HCT116 (cell line): ENCODE results near the gene DNAJC5G. TPM values are rescaled to one million over a fixed set of nuclear protein-coding genes. Genes with fewer than 3 reads are reported as not detected.

ENCODE experiments used
- ATAC-seq: fragments of 200-7000 bp; cut with Tn5 transposase; 2 replicates; pipeline ENCODE4 v1.9.1; 2020; ENCODE audit warnings: mild to moderate bottlenecking, moderate library complexity
- BruUV-seq: library from RNA; stranded (reverse); fragments of 400-500 nt; replicated peaks from 2 replicates; lab custom pipeline; 2021; lab: Mats Ljungman, UMichigan
- CTCF ChIA-PET: fragments of 300-600 bp; sonication (Branson Sonifier 250); formaldehyde crosslinking; loops from one replicate; lab custom pipeline; 2021; ENCODE audit warnings: antibody characterized with exemption; lab: Charles Lee
- POLR2A ChIA-PET: fragments of 300-600, 350-600 bp; sonication (Branson Sonifier 250); formaldehyde crosslinking; loops from one replicate; lab custom pipeline; 2021; ENCODE audit warnings: antibody characterized with exemption; lab: Charles Lee
- RAD21 ChIA-PET, 2 experiments: fragments of 300-600 bp; sonication (Branson Sonifier 250); formaldehyde crosslinking; loops; one replicate each; lab custom pipeline; 2023; ENCODE audit warnings: low total read pairs in 2 of 2; ENCODE audit not compliant: uncharacterized antibody in 2 of 2, unreplicated experiment in 2 of 2, low non-redundant PET in 1 of 2; lab: Charles Lee
- DNase-seq: peaks from one replicate; pipeline ENCODE4 v3.0.0-alpha.2; 2010; ENCODE audit warnings: low read depth, low spot score
- H2AFZ ChIP-seq: fragments of 200-600 bp; shearing (Covaris generic), sonication (generic); 2 replicates; pipeline ENCODE4 v1.6.1; 2017; ENCODE audit warnings: low read depth, mixed run types, mixed read lengths, antibody characterized with exemption, low read length; ENCODE audit not compliant: poor library complexity, severe bottlenecking
- H3K27ac ChIP-seq: 2 replicates; pipeline ENCODE4 v1.5.1; 2012; ENCODE audit warnings: low read depth, low read length
- H3K27me3 ChIP-seq: fragments of 200-600 bp; sonication (generic); 2 replicates; pipeline ENCODE4 v1.6.1; 2016; ENCODE audit warnings: mixed run types, low read length, mixed read lengths; ENCODE audit not compliant: insufficient read depth
- H3K36me3 ChIP-seq, 2 experiments: fragments of 200-500 bp in 1 of 2; fragments of 200-600 bp in 1 of 2; sonication (Bioruptor generic) in 1 of 2; sonication (generic) in 1 of 2; 2 replicates each; pipeline versions ENCODE4 v1.5.1 to v1.6.1; 2014 to 2016; ENCODE audit warnings: low read length in 2 of 2, inconsistent platforms in 1 of 2, mixed read lengths in 1 of 2, mixed run types in 1 of 2; ENCODE audit not compliant: insufficient read depth in 2 of 2, control insufficient read depth in 1 of 2
- H3K4me1 ChIP-seq, 2 experiments: fragments of 200-600 bp in 1 of 2; sonication (generic) in 1 of 2; 2 replicates each; pipeline versions ENCODE4 v1.5.1 to v1.6.1; 2012 to 2017; ENCODE audit warnings: low read length in 2 of 2, inconsistent platforms in 1 of 2, mild to moderate bottlenecking in 1 of 2, mixed read lengths in 1 of 2, mixed run types in 1 of 2, moderate library complexity in 1 of 2; ENCODE audit not compliant: insufficient read depth in 2 of 2, control insufficient read depth in 1 of 2
- H3K4me2 ChIP-seq: fragments of 200-600 bp; sonication (generic); 2 replicates; pipeline ENCODE4 v1.6.1; 2017; ENCODE audit warnings: mixed run types, low read length, mixed read lengths
- H3K4me3 ChIP-seq, 2 experiments: fragments of 200-600 bp in 1 of 2; sonication (generic) in 1 of 2; replicated peaks in 1 of 2; 2 replicates each; pipeline ENCODE4 v1.5.1; 2011 to 2016; ENCODE audit warnings: low read length in 2 of 2, control low read depth in 1 of 2, low read depth in 1 of 2, mild to moderate bottlenecking in 1 of 2, mixed read lengths in 1 of 2, mixed run types in 1 of 2
- H3K79me2 ChIP-seq: fragments of 200-600 bp; sonication (generic); 2 replicates; pipeline ENCODE4 v1.6.1; 2017; ENCODE audit warnings: mild to moderate bottlenecking, mixed run types, low read length, moderate library complexity, mixed read lengths; ENCODE audit not compliant: insufficient read depth
- H3K9ac ChIP-seq: fragments of 200-600 bp; sonication (generic); 2 replicates; pipeline ENCODE4 v1.6.1; 2016; ENCODE audit warnings: low read length, mixed read lengths
- H3K9me2 ChIP-seq: fragments of 200-600 bp; sonication (generic), shearing (Covaris generic); 2 replicates; pipeline ENCODE4 v1.6.1; 2017; ENCODE audit warnings: mixed run types, mild to moderate bottlenecking, moderate library complexity; ENCODE audit not compliant: insufficient read depth
- H3K9me3 ChIP-seq, 2 experiments: fragments of 200-500 bp in 1 of 2; fragments of 200-600 bp in 1 of 2; sonication (Bioruptor generic) in 1 of 2; sonication (generic) in 1 of 2; 2 replicates each; pipeline ENCODE4 v1.6.1; 2014 to 2017; ENCODE audit warnings: low read length in 2 of 2, mixed read lengths in 2 of 2, inconsistent platforms in 1 of 2, low read depth in 1 of 2, mild to moderate bottlenecking in 1 of 2, mixed run types in 1 of 2, moderate library complexity in 1 of 2; ENCODE audit not compliant: control insufficient read depth in 1 of 2, insufficient read depth in 1 of 2
- H4K20me1 ChIP-seq: fragments of 200-600 bp; sonication (generic), shearing (Covaris generic); 2 replicates; pipeline ENCODE4 v1.6.1; 2017; ENCODE audit warnings: mixed run types, mild to moderate bottlenecking, moderate library complexity; ENCODE audit not compliant: insufficient read depth
- CBX3 ChIP-seq: IDR thresholded peaks from 2 replicates; pipeline ENCODE4 v1.6.1; 2012; ENCODE audit warnings: low read depth
- EGR1 ChIP-seq: IDR thresholded peaks from 2 replicates; pipeline ENCODE4 v1.6.1; 2012; ENCODE audit warnings: low read depth
- EZH2 ChIP-seq: fragments of 200-600 bp; sonication (generic); IDR thresholded peaks from 2 replicates; pipeline ENCODE4 v1.6.1; 2017; ENCODE audit warnings: antibody characterized with exemption, mixed run types
- EZH2phosphoT487 ChIP-seq: fragments of 200-600 bp; IDR thresholded peaks from 2 replicates; pipeline ENCODE4 v1.6.1; 2018; ENCODE audit warnings: antibody characterized with exemption, borderline replicate concordance
- FOSL1 ChIP-seq: IDR thresholded peaks from 2 replicates; pipeline ENCODE4 v1.6.1; 2012; ENCODE audit warnings: low read depth
- JUND ChIP-seq: IDR thresholded peaks from 2 replicates; pipeline ENCODE4 v1.6.1; 2012
- POLR2AphosphoS5 ChIP-seq: IDR thresholded peaks from 2 replicates; pipeline ENCODE4 v1.6.1; 2011; ENCODE audit warnings: mild to moderate bottlenecking, low read depth, low read length, moderate library complexity
- RAD21 ChIP-seq: IDR thresholded peaks from 2 replicates; pipeline ENCODE4 v1.6.1; 2012; ENCODE audit warnings: low read depth, mild to moderate bottlenecking
- SIN3A ChIP-seq: IDR thresholded peaks from 2 replicates; pipeline ENCODE4 v1.6.1; 2012; ENCODE audit warnings: low read depth
- SP1 ChIP-seq: IDR thresholded peaks from 2 replicates; pipeline ENCODE4 v1.6.1; 2012; ENCODE audit warnings: low read depth
- SRF ChIP-seq: IDR thresholded peaks from 2 replicates; pipeline ENCODE4 v1.6.1; 2012; ENCODE audit warnings: low read depth
- TCF7L2 ChIP-seq: IDR thresholded peaks from 2 replicates; pipeline ENCODE4 v1.7.0; 2011; ENCODE audit warnings: borderline replicate concordance, inconsistent platforms; ENCODE audit not compliant: insufficient read depth, insufficient read length; ENCODE audit errors: extremely low read depth
- ZFX ChIP-seq: fragments of 450-650 bp; IDR thresholded peaks from 2 replicates; pipeline ENCODE4 v1.6.1; 2017
- ZNF274 ChIP-seq: fragments of 200-500 bp; sonication (Bioruptor generic); IDR thresholded peaks from 2 replicates; pipeline ENCODE4 v1.6.1; 2014; ENCODE audit warnings: mild to moderate bottlenecking, low read depth, low read length, inconsistent platforms
- intact Hi-C: fragments of 100-400 bp; cut with micrococcal nuclease; formaldehyde crosslinking; loops from 2 replicates; pipeline ENCODE4 v1.10.0; 2022
- total RNA-seq: library from RNA; stranded (reverse); gene quantifications from one replicate; pipeline ENCODE4 v1.2.1, GENCODE V29; 2021; ENCODE audit not compliant: unreplicated experiment
- TF ChIP-seq, protein P1 (sequence below): IDR thresholded peaks from 2 replicates; pipeline ENCODE4 v1.6.1; 2011; ENCODE audit warnings: mild to moderate bottlenecking, low read length, moderate library complexity; ENCODE audit not compliant: insufficient replicate concordance; ENCODE audit errors: extremely low read depth
- TF ChIP-seq, protein P2 (sequence below): IDR thresholded peaks from 2 replicates; pipeline ENCODE4 v1.6.1; 2012
- TF ChIP-seq, protein P3 (sequence below): IDR thresholded peaks from 2 replicates; pipeline ENCODE4 v1.6.1; 2012; ENCODE audit warnings: low read depth

DNAJC5G gene
- total RNA-seq, 1 experiment from 2014 or later: 2.5 TPM

DNA sequence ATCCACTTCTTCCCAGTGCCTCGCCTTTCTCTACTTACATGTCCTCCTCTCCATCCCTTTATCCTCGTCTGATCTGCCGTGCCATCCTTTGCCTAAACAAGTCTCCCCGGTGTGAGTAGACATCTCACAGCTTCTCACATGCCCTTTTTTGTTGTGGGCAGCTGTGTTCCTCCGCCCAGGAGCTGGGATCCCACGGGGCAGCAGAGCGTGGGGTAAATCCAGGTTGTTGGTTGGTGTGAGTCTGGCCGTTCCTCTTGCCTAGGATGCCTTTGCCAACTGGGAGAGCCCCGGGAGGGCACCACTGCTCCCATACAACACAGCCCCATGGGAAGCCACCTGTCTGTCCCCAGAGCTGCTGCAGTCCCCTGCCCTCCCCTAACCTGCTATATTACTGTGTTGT is 34.8 kb upstream of the DNAJC5G start:
- ChIA-PET CTCF (no interaction called here), RAD21 (no interaction called here), POLR2A (no interaction called here)
- Histone ChIP-seq H3K79me2 (no peaks in the 10 kb centered on the region), H3K36me3 (peaks cover 47 to 81% of the 10 kb centered on the region in 2 experiments), H3K9ac (no peak overlapping the region), H3K27ac (no peak overlapping the region), H3K9me2 (no peaks in the 10 kb centered on the region), H3K9me3 (no peaks in the 10 kb centered on the region), H3K4me3 (no peak overlapping the region), H2AFZ (no peak overlapping the region), H3K27me3 (no peaks in the 10 kb centered on the region), H3K4me2 (no peak overlapping the region), H3K4me1 (no peaks in the 10 kb centered on the region), H4K20me1 (no peaks in the 10 kb centered on the region)
- DNase-seq (no peak), ATAC-seq (no peak)
- TF ChIP-seq RAD21: no peak
- TF ChIP-seq EZH2phosphoT487: no peak
- no peak for TF ChIP-seq EZH2
- no peak for TF ChIP-seq SIN3A
- no peak for TF ChIP-seq FOSL1
- TF ChIP-seq ZFX: no peak
- TF ChIP-seq TCF7L2: no peak
- no peak for TF ChIP-seq POLR2AphosphoS5
- no peak for TF ChIP-seq EGR1
- TF ChIP-seq, protein P1, sequence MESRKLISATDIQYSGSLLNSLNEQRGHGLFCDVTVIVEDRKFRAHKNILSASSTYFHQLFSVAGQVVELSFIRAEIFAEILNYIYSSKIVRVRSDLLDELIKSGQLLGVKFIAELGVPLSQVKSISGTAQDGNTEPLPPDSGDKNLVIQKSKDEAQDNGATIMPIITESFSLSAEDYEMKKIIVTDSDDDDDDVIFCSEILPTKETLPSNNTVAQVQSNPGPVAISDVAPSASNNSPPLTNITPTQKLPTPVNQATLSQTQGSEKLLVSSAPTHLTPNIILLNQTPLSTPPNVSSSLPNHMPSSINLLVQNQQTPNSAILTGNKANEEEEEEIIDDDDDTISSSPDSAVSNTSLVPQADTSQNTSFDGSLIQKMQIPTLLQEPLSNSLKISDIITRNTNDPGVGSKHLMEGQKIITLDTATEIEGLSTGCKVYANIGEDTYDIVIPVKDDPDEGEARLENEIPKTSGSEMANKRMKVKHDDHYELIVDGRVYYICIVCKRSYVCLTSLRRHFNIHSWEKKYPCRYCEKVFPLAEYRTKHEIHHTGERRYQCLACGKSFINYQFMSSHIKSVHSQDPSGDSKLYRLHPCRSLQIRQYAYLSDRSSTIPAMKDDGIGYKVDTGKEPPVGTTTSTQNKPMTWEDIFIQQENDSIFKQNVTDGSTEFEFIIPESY: no peak
- TF ChIP-seq, protein P2, sequence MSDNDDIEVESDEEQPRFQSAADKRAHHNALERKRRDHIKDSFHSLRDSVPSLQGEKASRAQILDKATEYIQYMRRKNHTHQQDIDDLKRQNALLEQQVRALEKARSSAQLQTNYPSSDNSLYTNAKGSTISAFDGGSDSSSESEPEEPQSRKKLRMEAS: no peak
- TF ChIP-seq SRF: no peak
- TF ChIP-seq, protein P3, sequence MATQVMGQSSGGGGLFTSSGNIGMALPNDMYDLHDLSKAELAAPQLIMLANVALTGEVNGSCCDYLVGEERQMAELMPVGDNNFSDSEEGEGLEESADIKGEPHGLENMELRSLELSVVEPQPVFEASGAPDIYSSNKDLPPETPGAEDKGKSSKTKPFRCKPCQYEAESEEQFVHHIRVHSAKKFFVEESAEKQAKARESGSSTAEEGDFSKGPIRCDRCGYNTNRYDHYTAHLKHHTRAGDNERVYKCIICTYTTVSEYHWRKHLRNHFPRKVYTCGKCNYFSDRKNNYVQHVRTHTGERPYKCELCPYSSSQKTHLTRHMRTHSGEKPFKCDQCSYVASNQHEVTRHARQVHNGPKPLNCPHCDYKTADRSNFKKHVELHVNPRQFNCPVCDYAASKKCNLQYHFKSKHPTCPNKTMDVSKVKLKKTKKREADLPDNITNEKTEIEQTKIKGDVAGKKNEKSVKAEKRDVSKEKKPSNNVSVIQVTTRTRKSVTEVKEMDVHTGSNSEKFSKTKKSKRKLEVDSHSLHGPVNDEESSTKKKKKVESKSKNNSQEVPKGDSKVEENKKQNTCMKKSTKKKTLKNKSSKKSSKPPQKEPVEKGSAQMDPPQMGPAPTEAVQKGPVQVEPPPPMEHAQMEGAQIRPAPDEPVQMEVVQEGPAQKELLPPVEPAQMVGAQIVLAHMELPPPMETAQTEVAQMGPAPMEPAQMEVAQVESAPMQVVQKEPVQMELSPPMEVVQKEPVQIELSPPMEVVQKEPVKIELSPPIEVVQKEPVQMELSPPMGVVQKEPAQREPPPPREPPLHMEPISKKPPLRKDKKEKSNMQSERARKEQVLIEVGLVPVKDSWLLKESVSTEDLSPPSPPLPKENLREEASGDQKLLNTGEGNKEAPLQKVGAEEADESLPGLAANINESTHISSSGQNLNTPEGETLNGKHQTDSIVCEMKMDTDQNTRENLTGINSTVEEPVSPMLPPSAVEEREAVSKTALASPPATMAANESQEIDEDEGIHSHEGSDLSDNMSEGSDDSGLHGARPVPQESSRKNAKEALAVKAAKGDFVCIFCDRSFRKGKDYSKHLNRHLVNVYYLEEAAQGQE: no peak
- TF ChIP-seq JUND: no peak
- no peak for TF ChIP-seq CBX3
- no peak for TF ChIP-seq SP1
- TF ChIP-seq ZNF274: no peak
- no TSS peak for BruUV-seq
- intact Hi-C loops: no loop called here
